ENCODE data around the gene NAXD.
"Not testable (repeated sequence)": the region's sequence is repeated elsewhere in the genome, so short reads cannot be mapped to it uniquely, and the experiment has no call there.

The NAXD gene

GRCh38 chr13:110615322-110616102, at the start of gene NAXD:
Gene NAXD, plus strand, starts transcription at chr13:110615545. Its CDS starts 57 bp downstream, at chr13:110615602.
- DNase-seq, result peak; percentile 62 to 96 (median 90)

GRCh38 chr13:110566171-110566570, 49.2 kb upstream of the NAXD start:
- no peak for DNase-seq

GRCh38 chr13:110568612-110569011, 46.7 kb upstream of the NAXD start:
- no peak for DNase-seq

GRCh38 chr13:110569962-110570361, 45.4 kb upstream of the NAXD start:
- not testable (repeated sequence) for DNase-seq

- DNase-seq, result no peak
These were observed 44.5 kb upstream of the NAXD start for GRCh38 chr13:110570886-110571285.

- no peak for DNase-seq
These were observed 43.2 kb upstream of the NAXD start for GRCh38 chr13:110571896-110572777.

- DNase-seq, result no peak
These were observed 42.6 kb upstream of the NAXD start for GRCh38 chr13:110572778-110573118.

- no peak for DNase-seq
These were observed 41.2 kb upstream of the NAXD start for GRCh38 chr13:110574161-110574560.

GRCh38 chr13:110575322-110576069, 39.8 kb upstream of the NAXD start:
- peak in 4 of 51 donors; percentile 15 to 46 (median 19) for DNase-seq

- no peak for DNase-seq
These were observed 39.3 kb upstream of the NAXD start for GRCh38 chr13:110576070-110576394.

GRCh38 chr13:110576736-110577476, 38.4 kb upstream of the NAXD start:
- DNase-seq, result no peak

GRCh38 chr13:110578363-110578762, 37.0 kb upstream of the NAXD start:
- no peak for DNase-seq

GRCh38 chr13:110580800-110581199, 34.5 kb upstream of the NAXD start:
- no peak for DNase-seq

- DNase-seq, result no peak
These were observed 33.7 kb upstream of the NAXD start for GRCh38 chr13:110581506-110582185.

GRCh38 chr13:110582421-110582954, 32.9 kb upstream of the NAXD start:
- no peak for DNase-seq

- DNase-seq, result no peak
These were observed 32.0 kb upstream of the NAXD start for GRCh38 chr13:110583178-110583865.

- no peak for DNase-seq
These were observed 25.5 kb upstream of the NAXD start for GRCh38 chr13:110589793-110590390.

GRCh38 chr13:110590577-110590976, 24.8 kb upstream of the NAXD start:
- no peak for DNase-seq

- no peak for DNase-seq
These were observed 22.7 kb upstream of the NAXD start for GRCh38 chr13:110592665-110593064.
